ENCODE data around the gene SPINT2. TPM values are rescaled to one million over a fixed set of nuclear protein-coding genes. Genes with fewer than 3 reads are reported as not detected.

SPINT2 gene
- total RNA-seq, 1 experiment from 2014 or later: not detected

GRCh38 chr19:38265213-38265861 is 964 bp downstream of the SPINT2 start:
- CTCF ChIA-PET: no interaction called here
- H3K4me1 ChIP-seq (ENCODE audit: insufficient read depth, low read length, poor library complexity, severe bottlenecking): peaks cover 6% of the 10 kb centered on the region
- DNase-seq (ENCODE audit: low spot score): no peak
- TF ChIP-seq, protein P1, sequence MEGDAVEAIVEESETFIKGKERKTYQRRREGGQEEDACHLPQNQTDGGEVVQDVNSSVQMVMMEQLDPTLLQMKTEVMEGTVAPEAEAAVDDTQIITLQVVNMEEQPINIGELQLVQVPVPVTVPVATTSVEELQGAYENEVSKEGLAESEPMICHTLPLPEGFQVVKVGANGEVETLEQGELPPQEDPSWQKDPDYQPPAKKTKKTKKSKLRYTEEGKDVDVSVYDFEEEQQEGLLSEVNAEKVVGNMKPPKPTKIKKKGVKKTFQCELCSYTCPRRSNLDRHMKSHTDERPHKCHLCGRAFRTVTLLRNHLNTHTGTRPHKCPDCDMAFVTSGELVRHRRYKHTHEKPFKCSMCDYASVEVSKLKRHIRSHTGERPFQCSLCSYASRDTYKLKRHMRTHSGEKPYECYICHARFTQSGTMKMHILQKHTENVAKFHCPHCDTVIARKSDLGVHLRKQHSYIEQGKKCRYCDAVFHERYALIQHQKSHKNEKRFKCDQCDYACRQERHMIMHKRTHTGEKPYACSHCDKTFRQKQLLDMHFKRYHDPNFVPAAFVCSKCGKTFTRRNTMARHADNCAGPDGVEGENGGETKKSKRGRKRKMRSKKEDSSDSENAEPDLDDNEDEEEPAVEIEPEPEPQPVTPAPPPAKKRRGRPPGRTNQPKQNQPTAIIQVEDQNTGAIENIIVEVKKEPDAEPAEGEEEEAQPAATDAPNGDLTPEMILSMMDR (conservative IDR thresholded peaks at IDR 0.05; ENCODE audit: low read depth, low read length): no peak
- TF ChIP-seq EZH2 (IDR thresholded peaks at IDR 0.05; ENCODE audit: borderline replicate concordance, low read depth, low read length, poor library complexity, severe bottlenecking): no peak
- intact Hi-C loops (cut with micrococcal nuclease; ENCODE audit: unreplicated experiment): no loop called here
- no peaks in the 10 kb centered on the region for H3K36me3 ChIP-seq (ENCODE audit: insufficient read depth, low read length, poor library complexity, severe bottlenecking)
- no peak overlapping the region for H3K27ac ChIP-seq (ENCODE audit: low read depth, low read length, poor library complexity, severe bottlenecking)
- no peak overlapping the region for H3K4me3 ChIP-seq (ENCODE audit: low read depth, low read length, poor library complexity, severe bottlenecking)
- H3K27me3 ChIP-seq (replicated peaks; ENCODE audit: insufficient read depth, low read depth, low read length, poor library complexity): no peaks in the 10 kb centered on the region
- no TSS peak for BruUV-seq (replicated peaks)
- POLR2A ChIA-PET (ENCODE audit: low non-redundant PET): no interaction called here
- H3K9me3 ChIP-seq (ENCODE audit: low read depth, low read length, poor library complexity, severe bottlenecking): no peaks in the 10 kb centered on the region

GRCh38 chr19:38265921-38266429 is 1.6 kb downstream of the SPINT2 start:
- no TSS peak for BruUV-seq (replicated peaks)
- no peak overlapping the region for H3K4me3 ChIP-seq (ENCODE audit: low read depth, low read length, poor library complexity, severe bottlenecking)
- H3K27ac ChIP-seq (ENCODE audit: low read depth, low read length, poor library complexity, severe bottlenecking): no peak overlapping the region
- H3K27me3 ChIP-seq (replicated peaks; ENCODE audit: insufficient read depth, low read depth, low read length, poor library complexity): no peaks in the 10 kb centered on the region
- DNase-seq (ENCODE audit: low spot score): no peak
- no peaks in the 10 kb centered on the region for H3K9me3 ChIP-seq (ENCODE audit: low read depth, low read length, poor library complexity, severe bottlenecking)
- intact Hi-C loops (cut with micrococcal nuclease; ENCODE audit: unreplicated experiment): no loop called here
- ChIA-PET CTCF (no interaction called here), POLR2A (ENCODE audit: low non-redundant PET) (no interaction called here)
- peaks cover 6% of the 10 kb centered on the region for H3K4me1 ChIP-seq (ENCODE audit: insufficient read depth, low read length, poor library complexity, severe bottlenecking)
- TF ChIP-seq, protein P1 (conservative IDR thresholded peaks at IDR 0.05; ENCODE audit: low read depth, low read length): no peak
- no peak for TF ChIP-seq EZH2 (IDR thresholded peaks at IDR 0.05; ENCODE audit: borderline replicate concordance, low read depth, low read length, poor library complexity, severe bottlenecking)
- H3K36me3 ChIP-seq (ENCODE audit: insufficient read depth, low read length, poor library complexity, severe bottlenecking): no peaks in the 10 kb centered on the region

DNA sequence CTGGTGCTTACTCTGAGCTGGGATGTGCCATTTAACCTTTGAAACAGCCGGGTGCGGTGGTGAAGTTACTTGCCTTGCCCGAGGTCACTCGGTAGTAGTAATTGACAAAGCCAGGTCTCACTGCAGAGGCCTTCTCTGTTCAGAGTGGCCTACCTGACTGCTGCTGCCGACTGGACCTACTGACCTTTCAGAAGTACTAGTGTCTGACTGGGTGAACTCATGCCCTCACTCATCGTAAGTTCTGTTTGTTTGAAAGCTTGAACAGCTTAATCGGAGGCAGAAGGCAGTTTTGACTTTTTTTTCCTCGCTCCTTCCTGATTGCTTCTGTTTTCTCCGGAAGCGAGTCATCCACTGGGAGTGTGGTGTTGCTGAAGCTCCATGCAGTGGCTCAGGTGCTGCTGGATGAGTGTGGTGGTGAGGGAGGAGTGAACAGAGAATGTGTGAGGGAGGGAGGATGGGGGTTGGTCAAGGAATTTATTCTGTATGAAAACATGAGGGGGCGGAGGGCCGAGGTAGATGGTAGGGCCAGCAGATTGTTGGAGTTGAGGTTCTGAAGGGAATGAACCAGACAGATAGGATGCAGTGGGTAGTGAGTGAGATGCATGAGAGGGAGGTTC is 2.7 kb downstream of the SPINT2 start:
- ChIA-PET POLR2A (ENCODE audit: low non-redundant PET) (no interaction called here), CTCF (no interaction called here)
- intact Hi-C loops (cut with micrococcal nuclease; ENCODE audit: unreplicated experiment): no loop called here
- no peak for TF ChIP-seq EZH2 (IDR thresholded peaks at IDR 0.05; ENCODE audit: borderline replicate concordance, low read depth, low read length, poor library complexity, severe bottlenecking)
- TF ChIP-seq, protein P1 (conservative IDR thresholded peaks at IDR 0.05; ENCODE audit: low read depth, low read length): no peak
- Histone ChIP-seq H3K4me3 (ENCODE audit: low read depth, low read length, poor library complexity, severe bottlenecking) (no peak overlapping the region), H3K4me1 (ENCODE audit: insufficient read depth, low read length, poor library complexity, severe bottlenecking) (peaks cover 6% of the 10 kb centered on the region), H3K27ac (ENCODE audit: low read depth, low read length, poor library complexity, severe bottlenecking) (no peak overlapping the region), H3K27me3 (replicated peaks; ENCODE audit: insufficient read depth, low read depth, low read length, poor library complexity) (no peaks in the 10 kb centered on the region), H3K36me3 (ENCODE audit: insufficient read depth, low read length, poor library complexity, severe bottlenecking) (no peaks in the 10 kb centered on the region), H3K9me3 (ENCODE audit: low read depth, low read length, poor library complexity, severe bottlenecking) (no peaks in the 10 kb centered on the region)
- no peak for DNase-seq (ENCODE audit: low spot score)
- BruUV-seq (replicated peaks): no TSS peak

All from A673 (cell line).